IPS-11a (cell line): Measurements from ENCODE around the gene XPR1.

Experiments used
- H3K4me3 ChIP-seq: one replicate; pipeline ENCODE4 v1.5.1; 2013; ENCODE audit warnings: low read depth, low read length, control low read depth

XPR1 gene

GRCh38 chr1:180912211-180912800, 280.5 kb downstream of the XPR1 start:
- H3K4me3 ChIP-seq, result peak overlapping the region; percentile 60

GRCh38 chr1:180912801-180913565, 281.2 kb downstream of the XPR1 start, which contains the start of gene KIAA1614:
KIAA1614 (plus strand) TSS chr1:180912897; CDS start chr1:180913244, 347 bp downstream.
- H3K4me3 ChIP-seq, result peak within 1 kb of the TSS; percentile 60

- no peak overlapping the region for H3K4me3 ChIP-seq
Observed at GRCh38 chr1:180915426-180915965, 283.7 kb downstream of the XPR1 start.

GRCh38 chr1:180916012-180916770, 284.4 kb downstream of the XPR1 start:
- no peak overlapping the region for H3K4me3 ChIP-seq

- no peak overlapping the region for H3K4me3 ChIP-seq
Observed at GRCh38 chr1:180916771-180917170, 284.9 kb downstream of the XPR1 start.

- no peak overlapping the region for H3K4me3 ChIP-seq
Observed at GRCh38 chr1:180917306-180918065, 285.7 kb downstream of the XPR1 start.

GRCh38 chr1:180918519-180918918, 286.7 kb downstream of the XPR1 start:
- no peak overlapping the region for H3K4me3 ChIP-seq

- no peak overlapping the region for H3K4me3 ChIP-seq
Observed at GRCh38 chr1:180919183-180919700, 287.4 kb downstream of the XPR1 start.

- no peak overlapping the region for H3K4me3 ChIP-seq
Observed at GRCh38 chr1:180920193-180920592, 288.4 kb downstream of the XPR1 start.

GRCh38 chr1:180920702-180921101, 288.9 kb downstream of the XPR1 start:
- H3K4me3 ChIP-seq, result no peak overlapping the region

GRCh38 chr1:180921386-180921785, 289.6 kb downstream of the XPR1 start:
- no peak overlapping the region for H3K4me3 ChIP-seq

- H3K4me3 ChIP-seq, result no peak overlapping the region
Observed at GRCh38 chr1:180921891-180922630, 290.2 kb downstream of the XPR1 start.

- H3K4me3 ChIP-seq, result no peak overlapping the region
Observed at GRCh38 chr1:180922631-180923015, 290.8 kb downstream of the XPR1 start.

GRCh38 chr1:180923021-180923841, 291.4 kb downstream of the XPR1 start:
- no peak overlapping the region for H3K4me3 ChIP-seq

- no peak overlapping the region for H3K4me3 ChIP-seq
Observed at GRCh38 chr1:180923887-180924286, 292.1 kb downstream of the XPR1 start.

GRCh38 chr1:180924939-180925338, 293.1 kb downstream of the XPR1 start:
- H3K4me3 ChIP-seq, result no peak overlapping the region

GRCh38 chr1:180925471-180926051, 293.7 kb downstream of the XPR1 start:
- H3K4me3 ChIP-seq, result no peak overlapping the region

GRCh38 chr1:180926164-180926981, 294.6 kb downstream of the XPR1 start:
- H3K4me3 ChIP-seq, result no peak overlapping the region
